OCI-LY7 (cell line): Measurements from ENCODE around the gene TMC8.

ENCODE experiments used
- CTCF ChIP-seq: fragments of 200-600 bp; sonication (generic); conservative IDR thresholded peaks from 2 replicates; pipeline ENCODE4 v1.5.1; 2014; ENCODE audit warnings: mild to moderate bottlenecking, antibody characterized with exemption, low read length, moderate library complexity, mixed read lengths
- EZH2phosphoT487 ChIP-seq: fragments of 200-600 bp; sonication (generic); IDR thresholded peaks from 2 replicates; pipeline ENCODE4 v1.6.1; 2018; ENCODE audit warnings: low read depth, borderline replicate concordance, mild to moderate bottlenecking, mixed run types, antibody characterized with exemption, low read length, moderate library complexity, mixed read lengths

- TF ChIP-seq CTCF (peak; percentile 52), EZH2phosphoT487 (no peak)
Observed at GRCh38 chr17:78131172-78132083, 857 bp downstream of the TMC8 start.
